ENCODE results near the gene ABCC1. TPM values are rescaled to one million over a fixed set of nuclear protein-coding genes. Genes with fewer than 3 reads are reported as not detected.
"Not testable (repeated sequence)": the region's sequence is repeated elsewhere in the genome, so short reads cannot be mapped to it uniquely, and the experiment has no call there.

The ABCC1 gene
- total and polyA plus RNA-seq, 9 donors, result 3.0 to 8.5 (median 5.7) TPM

DNA sequence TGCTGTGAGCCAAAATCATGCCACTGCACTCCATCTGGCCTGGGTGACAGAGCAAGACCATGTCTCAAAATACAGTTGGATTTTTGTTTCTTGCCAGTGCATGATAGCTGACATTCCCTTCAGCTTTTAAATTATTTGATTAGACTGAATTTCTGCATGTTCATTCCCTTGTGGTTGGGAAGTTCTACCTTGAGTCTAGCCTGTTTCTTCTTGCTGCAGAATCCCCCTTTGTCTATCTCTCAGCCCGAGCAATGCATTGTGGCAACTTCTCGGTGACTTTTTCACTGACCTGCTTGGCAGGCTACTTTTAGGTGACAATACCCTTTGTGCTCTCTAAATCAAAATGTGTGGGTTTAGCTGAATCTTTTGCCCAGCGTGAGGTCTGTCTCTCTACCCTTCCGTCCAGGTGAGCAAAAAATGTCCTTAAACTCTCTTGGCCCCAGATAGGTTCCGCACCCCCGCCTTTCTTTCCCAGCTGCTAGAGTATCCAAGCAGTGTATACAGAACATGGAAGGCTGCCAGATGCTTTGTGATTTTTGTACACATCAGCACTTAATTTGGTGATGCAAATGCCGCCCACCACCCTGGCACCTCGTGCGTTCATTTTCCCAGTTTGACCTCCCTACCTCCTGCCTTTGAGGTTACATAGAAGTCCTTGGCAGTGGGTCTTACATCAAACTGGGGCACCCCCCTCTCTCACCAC is 143.7 kb downstream of the ABCC1 start:
- no peak overlapping the region for H3K4me3 ChIP-seq (ENCODE audit: low read length)
- H3K27ac ChIP-seq (ENCODE audit: low read length), result no peak overlapping the region
- no peaks in the 10 kb centered on the region for H3K9me3 ChIP-seq (replicated peaks; ENCODE audit: control insufficient read depth, low read depth, low read length)
- H3K27me3 ChIP-seq (ENCODE audit: control insufficient read depth, insufficient read depth, low read length), result no peaks in the 10 kb centered on the region
- peak; percentile 62 for DNase-seq
- 38% methylated on average over 6 of the region's 9 CpGs for WGBS (ENCODE audit: insufficient coverage)
- peaks cover 15% of the 10 kb centered on the region for H3K4me1 ChIP-seq (ENCODE audit: control insufficient read depth, insufficient read depth, low read length)
- H3K36me3 ChIP-seq (ENCODE audit: control insufficient read depth, insufficient read depth, low read length), result no peaks in the 10 kb centered on the region

DNA sequence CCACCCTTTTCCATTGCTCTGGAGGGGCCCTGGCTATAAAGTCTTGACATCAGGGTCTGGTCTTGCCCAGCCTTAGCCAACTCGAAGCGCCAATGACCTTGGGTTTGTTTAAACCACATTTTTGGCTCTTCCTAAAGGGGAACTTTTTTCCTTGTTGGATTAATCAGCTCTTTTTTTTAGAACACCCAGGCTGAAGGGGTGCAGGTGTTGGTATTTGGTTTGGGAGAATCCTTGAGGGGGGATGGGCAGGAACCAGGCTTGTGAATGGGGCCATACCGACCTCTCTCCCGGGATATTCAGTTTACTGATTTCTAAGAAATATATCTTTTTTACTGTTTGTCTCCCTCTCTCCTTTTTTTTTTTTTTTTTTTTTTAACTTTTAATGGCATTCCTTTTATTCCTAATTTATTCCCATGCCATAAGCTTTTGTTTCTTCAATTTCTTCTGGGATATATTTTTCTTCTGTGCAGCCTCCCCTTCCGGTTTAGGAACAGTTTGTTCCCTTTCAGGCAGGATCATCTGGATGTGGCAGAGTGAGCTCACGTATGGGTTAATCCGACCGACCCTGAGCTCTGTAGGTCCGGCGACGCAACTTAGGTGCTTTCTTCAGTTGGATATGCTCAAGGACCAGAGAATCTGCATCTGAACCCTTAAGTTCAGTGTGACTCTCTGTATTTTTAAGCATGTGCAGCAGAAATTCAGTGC is 144.4 kb downstream of the ABCC1 start:
- 64% methylated on average over 9 of the region's 11 CpGs for WGBS (ENCODE audit: insufficient coverage)
- Histone ChIP-seq H3K9me3 (replicated peaks; ENCODE audit: control insufficient read depth, low read depth, low read length) (no peaks in the 10 kb centered on the region), H3K27ac (ENCODE audit: low read length) (no peak overlapping the region), H3K4me3 (ENCODE audit: low read length) (no peak overlapping the region), H3K36me3 (ENCODE audit: control insufficient read depth, insufficient read depth, low read length) (no peaks in the 10 kb centered on the region), H3K4me1 (ENCODE audit: control insufficient read depth, insufficient read depth, low read length) (peaks cover 15% of the 10 kb centered on the region), H3K27me3 (ENCODE audit: control insufficient read depth, insufficient read depth, low read length) (no peaks in the 10 kb centered on the region)
- DNase-seq, result no peak

DNA sequence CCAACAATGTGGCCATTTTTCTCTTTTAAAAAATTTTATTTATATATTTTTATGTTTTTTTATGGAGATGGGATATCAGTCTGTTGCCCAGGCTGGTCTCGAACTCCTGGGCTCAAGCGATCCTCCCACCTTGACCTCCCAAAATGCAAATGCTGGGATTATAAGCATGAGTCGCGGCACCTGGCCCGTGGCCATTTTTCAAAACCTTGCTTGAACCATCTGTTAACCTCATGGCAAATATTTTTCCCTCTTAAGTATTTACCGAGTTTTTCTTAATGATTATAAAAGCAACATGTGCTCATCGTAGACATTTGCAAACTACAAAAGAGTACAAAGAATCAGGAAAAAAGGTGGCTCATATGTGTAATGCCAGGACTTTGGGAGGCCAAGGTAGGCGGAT is 146.2 kb downstream of the ABCC1 start:
- H3K27ac ChIP-seq (ENCODE audit: low read length), result no peak overlapping the region
- no CpG with 5 or more reads among the region's 8 CpGs for WGBS (ENCODE audit: insufficient coverage)
- no peak for DNase-seq
- H3K36me3 ChIP-seq (ENCODE audit: control insufficient read depth, insufficient read depth, low read length), result no peaks in the 10 kb centered on the region
- no peak overlapping the region for H3K4me3 ChIP-seq (ENCODE audit: low read length)
- no peaks in the 10 kb centered on the region for H3K27me3 ChIP-seq (ENCODE audit: control insufficient read depth, insufficient read depth, low read length)
- peaks cover 15% of the 10 kb centered on the region for H3K4me1 ChIP-seq (ENCODE audit: control insufficient read depth, insufficient read depth, low read length)
- H3K9me3 ChIP-seq (replicated peaks; ENCODE audit: control insufficient read depth, low read depth, low read length), result no peaks in the 10 kb centered on the region

DNA sequence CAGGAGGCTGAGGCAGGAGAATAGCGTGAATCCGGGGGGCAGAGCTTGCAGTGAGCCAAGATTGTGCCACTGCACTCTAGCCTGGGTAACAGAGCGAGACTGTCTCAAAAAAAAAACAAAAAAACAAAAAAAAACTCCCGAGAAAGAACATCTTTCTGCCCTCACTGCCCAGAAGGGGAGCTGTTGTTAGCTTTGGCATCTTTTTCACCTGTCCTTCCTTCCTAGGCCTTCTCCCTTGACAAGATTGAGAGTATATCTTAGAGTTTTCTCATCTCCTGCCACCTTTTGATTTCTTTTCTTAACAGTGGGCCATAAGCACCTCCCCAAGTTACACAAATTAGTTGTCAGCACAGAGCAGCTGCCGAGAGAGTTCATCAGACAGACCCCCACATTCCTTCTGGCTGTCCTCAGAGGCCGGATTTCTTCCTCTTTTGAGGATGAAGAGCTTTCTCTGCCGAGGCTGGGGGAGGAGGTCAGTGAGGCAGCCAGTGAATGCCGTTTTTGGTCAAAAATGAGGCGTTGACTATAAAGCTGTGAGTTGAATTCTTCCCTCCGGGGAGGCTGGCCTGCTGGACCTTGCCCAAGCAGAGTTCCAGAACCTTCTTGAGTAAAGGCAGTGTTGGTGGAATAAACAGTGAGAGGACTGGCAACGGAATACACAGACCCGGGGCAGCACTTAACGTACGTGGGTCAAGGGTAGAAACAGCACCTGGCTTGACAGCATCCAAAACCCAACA is 146.9 kb downstream of the ABCC1 start:
- peaks cover 15% of the 10 kb centered on the region for H3K4me1 ChIP-seq (ENCODE audit: control insufficient read depth, insufficient read depth, low read length)
- no peaks in the 10 kb centered on the region for H3K36me3 ChIP-seq (ENCODE audit: control insufficient read depth, insufficient read depth, low read length)
- no peaks in the 10 kb centered on the region for H3K9me3 ChIP-seq (replicated peaks; ENCODE audit: control insufficient read depth, low read depth, low read length)
- no peak overlapping the region for H3K27ac ChIP-seq (ENCODE audit: low read length)
- 8% methylated on average over 2 of the region's 14 CpGs for WGBS (ENCODE audit: insufficient coverage)
- H3K4me3 ChIP-seq (ENCODE audit: low read length), result no peak overlapping the region
- H3K27me3 ChIP-seq (ENCODE audit: control insufficient read depth, insufficient read depth, low read length), result no peaks in the 10 kb centered on the region
- peak; percentile 55 for DNase-seq

DNA sequence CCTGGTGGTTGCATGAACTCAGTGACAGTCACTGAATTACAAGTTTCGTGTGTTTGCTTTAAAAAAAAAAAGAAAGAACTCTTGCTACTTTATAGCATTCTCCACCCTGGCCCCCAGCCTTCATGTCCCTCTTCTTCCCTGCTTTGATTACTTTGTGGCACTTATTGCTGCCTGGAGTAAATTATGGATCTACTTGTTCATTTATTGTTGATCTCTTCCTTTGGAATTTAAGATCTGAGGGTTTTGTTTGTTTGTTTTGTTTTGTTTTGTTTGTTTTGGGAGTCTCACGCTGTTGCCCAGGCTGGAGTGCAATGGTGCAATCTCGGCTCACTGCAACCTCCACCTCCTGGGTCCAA is 147.4 kb downstream of the ABCC1 start:
- H3K27me3 ChIP-seq (ENCODE audit: control insufficient read depth, insufficient read depth, low read length), result no peaks in the 10 kb centered on the region
- WGBS (ENCODE audit: insufficient coverage), result 83% methylated on average over 2 of the region's 3 CpGs
- no peak overlapping the region for H3K4me3 ChIP-seq (ENCODE audit: low read length)
- H3K36me3 ChIP-seq (ENCODE audit: control insufficient read depth, insufficient read depth, low read length), result no peaks in the 10 kb centered on the region
- H3K9me3 ChIP-seq (replicated peaks; ENCODE audit: control insufficient read depth, low read depth, low read length), result no peaks in the 10 kb centered on the region
- H3K27ac ChIP-seq (ENCODE audit: low read length), result no peak overlapping the region
- H3K4me1 ChIP-seq (ENCODE audit: control insufficient read depth, insufficient read depth, low read length), result peaks cover 15% of the 10 kb centered on the region
- DNase-seq, result no peak

DNA sequence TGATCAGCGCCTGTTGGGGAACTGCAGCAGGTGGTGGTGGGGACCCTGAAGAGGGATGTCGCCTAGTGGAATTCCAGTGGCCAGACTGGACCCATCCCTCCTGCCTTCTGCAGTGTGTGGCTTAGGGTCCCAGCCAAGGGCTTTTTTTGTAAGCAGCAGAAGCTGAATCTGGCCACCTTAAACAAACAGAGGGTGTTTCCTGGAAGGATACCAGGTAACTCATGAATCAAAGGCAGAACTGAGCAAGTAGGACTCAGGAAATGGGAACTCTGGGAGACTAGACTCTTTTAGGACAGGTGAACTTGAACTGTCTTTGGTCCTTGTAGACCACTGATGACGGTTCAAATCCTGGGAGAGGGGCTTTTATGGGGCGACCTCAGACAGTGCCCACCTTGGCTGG is 149.9 kb downstream of the ABCC1 start:
- Histone ChIP-seq H3K27me3 (ENCODE audit: control insufficient read depth, insufficient read depth, low read length) (no peaks in the 10 kb centered on the region), H3K27ac (ENCODE audit: low read length) (no peak overlapping the region), H3K9me3 (replicated peaks; ENCODE audit: control insufficient read depth, low read depth, low read length) (no peaks in the 10 kb centered on the region), H3K4me3 (ENCODE audit: low read length) (no peak overlapping the region), H3K36me3 (ENCODE audit: control insufficient read depth, insufficient read depth, low read length) (no peaks in the 10 kb centered on the region), H3K4me1 (ENCODE audit: control insufficient read depth, insufficient read depth, low read length) (peaks cover 9% of the 10 kb centered on the region)
- DNase-seq, result no peak
- 93% methylated on average over 4 of the region's 4 CpGs for WGBS (ENCODE audit: insufficient coverage)

DNA sequence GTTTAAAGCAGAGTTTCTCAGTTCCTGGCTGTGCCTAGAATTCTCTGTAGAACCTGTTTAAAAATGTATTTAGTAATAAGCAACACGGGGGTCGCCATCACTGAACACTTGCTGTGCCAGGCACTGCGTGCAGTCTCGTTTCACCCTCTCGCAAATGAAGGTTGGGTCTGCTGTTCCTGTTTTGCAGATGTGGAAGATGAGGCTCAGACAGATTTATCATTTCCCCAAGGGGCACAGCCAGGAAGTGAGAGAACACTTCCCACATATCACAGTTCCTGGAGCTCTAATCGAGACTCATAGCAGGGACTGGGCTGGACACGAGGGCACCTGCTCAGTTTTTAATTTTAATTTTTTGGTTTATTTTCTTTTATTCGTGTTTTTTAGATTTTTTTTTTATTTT is 151.2 kb downstream of the ABCC1 start:
- Histone ChIP-seq H3K27me3 (ENCODE audit: control insufficient read depth, insufficient read depth, low read length) (no peaks in the 10 kb centered on the region), H3K27ac (ENCODE audit: low read length) (no peak overlapping the region), H3K4me3 (ENCODE audit: low read length) (no peak overlapping the region), H3K4me1 (ENCODE audit: control insufficient read depth, insufficient read depth, low read length) (peaks cover 9% of the 10 kb centered on the region), H3K36me3 (ENCODE audit: control insufficient read depth, insufficient read depth, low read length) (no peaks in the 10 kb centered on the region), H3K9me3 (replicated peaks; ENCODE audit: control insufficient read depth, low read depth, low read length) (no peaks in the 10 kb centered on the region)
- DNase-seq, result no peak
- WGBS (ENCODE audit: insufficient coverage), result 76% methylated on average over 3 of the region's 8 CpGs

DNA sequence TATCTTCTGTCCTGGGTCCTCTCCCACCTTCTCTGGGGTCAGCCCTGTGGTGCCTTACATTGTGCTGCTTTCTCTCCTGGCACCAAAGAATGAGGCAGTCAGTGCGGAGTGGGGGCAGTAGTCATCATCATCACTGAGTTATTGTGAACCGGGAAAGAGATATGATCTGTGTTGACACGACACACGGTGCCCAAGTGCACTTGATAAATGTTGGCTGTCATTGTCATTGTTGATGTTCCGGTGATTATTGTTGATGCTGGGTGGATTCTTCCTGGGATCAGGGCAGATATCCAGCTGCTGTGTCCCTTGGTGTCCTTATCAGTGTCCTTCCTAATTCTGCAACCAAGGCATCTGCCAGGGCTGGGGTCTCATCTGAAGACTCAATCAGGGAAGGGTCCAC is 152.2 kb downstream of the ABCC1 start:
- no peak overlapping the region for H3K27ac ChIP-seq (ENCODE audit: low read length)
- no peaks in the 10 kb centered on the region for H3K36me3 ChIP-seq (ENCODE audit: control insufficient read depth, insufficient read depth, low read length)
- 90% methylated on average over 3 of the region's 5 CpGs for WGBS (ENCODE audit: insufficient coverage)

DNA sequence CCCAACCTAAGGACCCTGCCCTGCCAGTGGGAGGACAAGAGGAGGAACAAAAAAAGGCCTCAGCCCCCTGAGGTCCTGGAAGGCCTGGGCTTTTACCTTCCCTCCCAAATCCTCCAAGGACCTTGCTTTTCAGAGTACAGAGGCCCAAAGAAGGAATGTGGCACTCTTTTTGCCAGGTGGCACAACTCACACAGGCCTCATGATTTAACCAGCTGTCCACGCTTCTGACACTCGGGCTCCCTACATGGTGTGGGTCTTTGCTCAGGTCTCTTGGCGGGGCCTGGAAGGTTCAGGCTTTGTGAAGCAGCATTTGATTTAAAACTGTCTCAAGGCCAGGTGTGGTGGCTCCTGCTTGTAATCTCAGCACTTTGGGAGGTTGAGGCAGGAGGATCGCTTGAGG is 153.3 kb downstream of the ABCC1 start:
- H3K27ac ChIP-seq (ENCODE audit: low read length), result no peak overlapping the region
- WGBS (ENCODE audit: insufficient coverage), result 94% methylated on average over 3 of the region's 4 CpGs
- no peaks in the 10 kb centered on the region for H3K36me3 ChIP-seq (ENCODE audit: control insufficient read depth, insufficient read depth, low read length)
- no peaks in the 10 kb centered on the region for H3K4me1 ChIP-seq (ENCODE audit: control insufficient read depth, insufficient read depth, low read length)
- DNase-seq, result no peak
- H3K4me3 ChIP-seq (ENCODE audit: low read length), result no peak overlapping the region
- H3K9me3 ChIP-seq (replicated peaks; ENCODE audit: control insufficient read depth, low read depth, low read length), result no peaks in the 10 kb centered on the region
- no peaks in the 10 kb centered on the region for H3K27me3 ChIP-seq (ENCODE audit: control insufficient read depth, insufficient read depth, low read length)

More for the DNA sequence above, 152.2 kb downstream of the ABCC1 start:
- H3K9me3 ChIP-seq (replicated peaks; ENCODE audit: control insufficient read depth, low read depth, low read length), result no peaks in the 10 kb centered on the region
- H3K4me3 ChIP-seq (ENCODE audit: low read length), result no peak overlapping the region
- H3K27me3 ChIP-seq (ENCODE audit: control insufficient read depth, insufficient read depth, low read length), result no peaks in the 10 kb centered on the region
- DNase-seq, result no peak
- H3K4me1 ChIP-seq (ENCODE audit: control insufficient read depth, insufficient read depth, low read length), result peaks cover 1% of the 10 kb centered on the region

DNA sequence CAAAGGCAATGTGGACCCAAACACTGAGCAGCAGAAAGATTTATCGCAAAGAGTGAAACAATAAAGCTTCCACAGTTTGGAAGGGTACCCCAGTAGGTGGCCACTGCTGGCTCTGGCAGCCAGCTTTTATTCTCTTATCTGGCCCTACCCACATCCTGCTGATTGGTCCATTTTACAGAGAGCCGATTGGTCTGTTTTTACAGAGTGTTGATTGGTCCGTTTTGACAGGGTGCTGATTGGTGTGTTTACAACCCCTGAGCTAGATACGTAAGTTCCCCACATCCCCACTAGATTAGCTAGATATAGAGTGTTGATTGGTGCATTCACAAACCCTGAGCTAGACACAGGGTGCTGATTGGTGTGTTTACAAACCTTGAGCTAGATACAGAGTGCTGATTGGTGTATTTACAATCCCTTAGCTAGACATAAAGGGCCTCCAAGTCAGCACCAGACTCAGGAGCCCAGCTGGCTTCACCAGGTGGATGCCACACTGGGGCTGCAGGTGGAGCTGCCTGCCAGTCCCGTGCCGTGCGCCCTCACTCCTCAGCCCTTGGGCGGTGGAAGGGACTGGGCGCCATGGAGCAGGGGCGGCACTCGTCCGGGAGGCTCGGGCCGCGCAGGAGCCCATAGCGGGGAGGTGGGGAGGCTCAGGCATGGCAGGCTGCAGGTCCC is 154.9 kb downstream of the ABCC1 start:
- not testable (repeated sequence) for DNase-seq; H3K9me3 ChIP-seq (replicated peaks; ENCODE audit: control insufficient read depth, low read depth, low read length); H3K36me3 ChIP-seq (ENCODE audit: control insufficient read depth, insufficient read depth, low read length); H3K4me1 ChIP-seq (ENCODE audit: control insufficient read depth, insufficient read depth, low read length); H3K27ac ChIP-seq (ENCODE audit: low read length); H3K4me3 ChIP-seq (ENCODE audit: low read length); H3K27me3 ChIP-seq (ENCODE audit: control insufficient read depth, insufficient read depth, low read length)
- WGBS (ENCODE audit: insufficient coverage), result 87% methylated on average over 13 of the region's 16 CpGs

All from muscle of leg (tissue), 11 donors.